H1 (cell line): ENCODE results near the gene NKAPD1. TPM values are rescaled to one million over a fixed set of nuclear protein-coding genes. Genes with fewer than 3 reads are reported as not detected.

Experiments
- CTCF ChIA-PET: fragments of 300-600 bp; sonication (Branson Sonifier 250); formaldehyde crosslinking; loops from one replicate; lab custom pipeline; 2021; ENCODE audit not compliant: partially characterized antibody; lab: Charles Lee
- POLR2A ChIA-PET: fragments of 300-600 bp; sonication (Branson Sonifier 250); formaldehyde crosslinking; loops from one replicate; lab custom pipeline; 2021; ENCODE audit warnings: inconsistent platforms; ENCODE audit not compliant: partially characterized antibody; lab: Charles Lee
- DNase-seq, 2 experiments: peaks; one replicate each; pipeline versions ENCODE4 v3.0.0 to v3.0.0-alpha.2; 2010 to 2022; ENCODE audit warnings: low spot score in 2 of 2, low read depth in 1 of 2, mixed read lengths in 1 of 2
- FAIRE-seq: peaks from 2 replicates; lab custom pipeline; 2011; peaks lifted over from hg19 to GRCh38; lab: Jason Lieb, UNC
- H2AFZ ChIP-seq: 2 replicates; pipeline ENCODE4 v1.8.1; 2012; ENCODE audit warnings: low read length, inconsistent platforms
- H2AK5ac ChIP-seq: 2 replicates; pipeline ENCODE4 v1.6.1; 2013; ENCODE audit warnings: low read depth, low read length
- H2BK120ac ChIP-seq: replicated peaks from 2 replicates; pipeline ENCODE3; 2013; ENCODE audit warnings: low read depth, low read length, inconsistent platforms
- H2BK12ac ChIP-seq: 2 replicates; pipeline ENCODE4 v1.6.1; 2013; ENCODE audit warnings: low read depth, low read length
- H2BK15ac ChIP-seq: 2 replicates; pipeline ENCODE4 v1.6.1; 2013; ENCODE audit warnings: low read length
- H2BK20ac ChIP-seq: 2 replicates; pipeline ENCODE4 v1.6.1; 2013; ENCODE audit warnings: low read length
- H2BK5ac ChIP-seq: 2 replicates; pipeline ENCODE4 v1.6.1; 2013; ENCODE audit warnings: low read depth, low read length
- H3K14ac ChIP-seq: 2 replicates; pipeline ENCODE4 v1.6.1; 2013; ENCODE audit warnings: inconsistent platforms; ENCODE audit not compliant: insufficient read length
- H3K18ac ChIP-seq: 2 replicates; pipeline ENCODE4 v1.6.1; 2013; ENCODE audit warnings: low read length; ENCODE audit errors: extremely low read depth
- H3K23ac ChIP-seq: 2 replicates; pipeline ENCODE4 v1.6.1; 2013; ENCODE audit warnings: inconsistent platforms; ENCODE audit not compliant: insufficient read length
- H3K23me2 ChIP-seq: 2 replicates; pipeline ENCODE4 v1.6.1; 2013; ENCODE audit warnings: low read depth, low read length
- H3K27ac ChIP-seq: 2 replicates; pipeline ENCODE4 v1.6.1; 2011; ENCODE audit warnings: low read depth, low read length, inconsistent platforms
- H3K27me3 ChIP-seq, 4 experiments: replicated peaks in 1 of 4; 1 replicate in 1 of 4; 2 replicates in 3 of 4; pipeline versions ENCODE4 v1.6.1 to v1.8.1; 2011 to 2013; ENCODE audit warnings: low read length in 3 of 4, mild to moderate bottlenecking in 3 of 4, inconsistent platforms in 2 of 4, mixed read lengths in 2 of 4, moderate library complexity in 1 of 4; ENCODE audit not compliant: control insufficient read depth in 3 of 4, insufficient read depth in 3 of 4; ENCODE audit errors: extremely low read depth in 1 of 4
- H3K36me3 ChIP-seq, 4 experiments: 2 replicates each; pipeline versions ENCODE4 v1.6.1 to v1.8.1; 2011 to 2013; ENCODE audit warnings: mild to moderate bottlenecking in 4 of 4, low read length in 3 of 4, moderate library complexity in 2 of 4, control low read depth in 1 of 4, inconsistent platforms in 1 of 4; ENCODE audit not compliant: insufficient read depth in 4 of 4, control insufficient read depth in 2 of 4
- H3K4ac ChIP-seq: replicated peaks from 2 replicates; pipeline ENCODE3; 2013; ENCODE audit warnings: low read length, low read depth, mixed read lengths, inconsistent platforms; ENCODE audit not compliant: insufficient read length
- H3K4me1 ChIP-seq, 4 experiments: replicated peaks in 1 of 4; 1 replicate in 1 of 4; 2 replicates in 3 of 4; pipeline versions ENCODE4 v1.6.1 to v1.8.1; 2011 to 2013; ENCODE audit warnings: low read length in 3 of 4, inconsistent platforms in 2 of 4, mixed read lengths in 1 of 4; ENCODE audit not compliant: insufficient read depth in 4 of 4, control insufficient read depth in 3 of 4
- H3K4me2 ChIP-seq, 2 experiments: 2 replicates each; pipeline versions ENCODE4 v1.6.1 to v1.8.1; 2011 to 2013; ENCODE audit warnings: low read depth in 2 of 2, low read length in 2 of 2, control low read depth in 1 of 2, inconsistent platforms in 1 of 2, mild to moderate bottlenecking in 1 of 2; ENCODE audit not compliant: insufficient read depth in 1 of 2
- H3K4me3 ChIP-seq, 4 experiments: fragments of 200-600, 300-600 bp in 1 of 4; sonication (generic), shearing (Covaris generic), sonication (Bioruptor Twin) in 1 of 4; 2 replicates each; pipeline versions ENCODE4 v1.5.1 to v1.8.1; 2011 to 2016; ENCODE audit warnings: low read length in 4 of 4, low read depth in 3 of 4, control low read depth in 2 of 4, inconsistent platforms in 2 of 4, mild to moderate bottlenecking in 2 of 4, mixed read lengths in 1 of 4, moderate library complexity in 1 of 4; ENCODE audit not compliant: insufficient read depth in 2 of 4; ENCODE audit errors: extremely low read depth in 1 of 4
- H3K56ac ChIP-seq: replicated peaks from 2 replicates; pipeline ENCODE3; 2013; ENCODE audit warnings: low read depth, mild to moderate bottlenecking, mixed read lengths, low read length, inconsistent platforms; ENCODE audit not compliant: insufficient read length
- H3K79me1 ChIP-seq: 2 replicates; pipeline ENCODE4 v1.6.1; 2013; ENCODE audit warnings: low read depth, low read length, control low read depth
- H3K79me2 ChIP-seq, 2 experiments: 2 replicates each; pipeline versions ENCODE4 v1.6.1 to v1.8.1; 2012 to 2013; ENCODE audit warnings: low read length in 2 of 2, mild to moderate bottlenecking in 2 of 2, inconsistent platforms in 1 of 2; ENCODE audit not compliant: insufficient read depth in 2 of 2, control insufficient read depth in 1 of 2
- H3K9ac ChIP-seq, 4 experiments: replicated peaks in 1 of 4; 1 replicate in 1 of 4; 2 replicates in 3 of 4; pipeline versions ENCODE4 v1.6.1 to v1.8.1; 2011 to 2013; ENCODE audit warnings: low read depth in 3 of 4, low read length in 3 of 4, control low read depth in 2 of 4, mild to moderate bottlenecking in 2 of 4, moderate library complexity in 2 of 4, inconsistent platforms in 1 of 4; ENCODE audit errors: extremely low read depth in 1 of 4
- H3K9me3 ChIP-seq, 2 experiments: 2 replicates each; pipeline versions ENCODE4 v1.6.1 to v1.8.1; 2012 to 2013; ENCODE audit warnings: mild to moderate bottlenecking in 2 of 2, moderate library complexity in 2 of 2, control low read depth in 1 of 2, inconsistent platforms in 1 of 2, low read depth in 1 of 2, low read length in 1 of 2, mixed read lengths in 1 of 2; ENCODE audit not compliant: insufficient read depth in 2 of 2
- H4K20me1 ChIP-seq, 2 experiments: replicated peaks in 1 of 2; 2 replicates each; pipeline versions ENCODE3 to v1.8.1; 2011 to 2013; ENCODE audit warnings: inconsistent platforms in 2 of 2, low read length in 2 of 2, mild to moderate bottlenecking in 1 of 2; ENCODE audit not compliant: insufficient read depth in 2 of 2, control insufficient read depth in 1 of 2
- H4K5ac ChIP-seq: 2 replicates; pipeline ENCODE4 v1.6.1; 2013; ENCODE audit warnings: low read length, low read depth, mixed read lengths, inconsistent platforms; ENCODE audit not compliant: insufficient read length
- H4K8ac ChIP-seq: 2 replicates; pipeline ENCODE4 v1.8.0; 2013; ENCODE audit warnings: mild to moderate bottlenecking, moderate library complexity, low read length, inconsistent platforms; ENCODE audit not compliant: insufficient read depth; ENCODE audit errors: extremely low read depth
- H4K91ac ChIP-seq: replicated peaks from 2 replicates; pipeline ENCODE3; 2013; ENCODE audit warnings: low read length, mixed read lengths, inconsistent platforms; ENCODE audit not compliant: insufficient read length
- EGR1 ChIP-seq: IDR thresholded peaks from 2 replicates; pipeline ENCODE4 v1.6.1; 2011; ENCODE audit warnings: low read depth, low read length, borderline replicate concordance
- SAP30 ChIP-seq: fragments of 300-600 bp; sonication (generic); IDR thresholded peaks from 2 replicates; pipeline ENCODE4 v1.7.1; 2012; ENCODE audit warnings: low read length, moderate library complexity, mild to moderate bottlenecking, inconsistent platforms; ENCODE audit not compliant: insufficient read depth, insufficient replicate concordance
- SIRT6 ChIP-seq: IDR thresholded peaks from one replicate; pipeline ENCODE4 v1.7.1; 2012; ENCODE audit warnings: low read length, inconsistent platforms
- WGBS, 2 experiments: shearing (Covaris generic) in 1 of 2; methylation state at CpG; one replicate each; pipeline versions ENCODE4 v1.1.6 to v1.1.7; 2013 to 2015; ENCODE audit warnings: low lambda C conversion rate in 2 of 2, mixed read lengths in 2 of 2, inconsistent platforms in 1 of 2, low coverage in 1 of 2, missing lambda C conversion rate in 1 of 2; ENCODE audit not compliant: insufficient replicate concordance in 2 of 2, insufficient coverage in 1 of 2, insufficient read length in 1 of 2; ENCODE audit errors: extremely low coverage in 1 of 2, missing lambda C conversion rate in 1 of 2; 5-methylcytosine and 5-hydroxymethylcytosine counted together
- polyA plus RNA-seq, 7 experiments: library from polyadenylated mRNA; depleted of rRNA in 3 of 7; stranded (reverse) in 5 of 7; unstranded in 2 of 7; fragments of >200 nt in 5 of 7; fragments of 200-250 nt in 2 of 7; gene quantifications; 1 replicate in 5 of 7; 2 replicates in 1 of 7; 4 replicates in 1 of 7; pipeline versions ENCODE4 v1.2.1 to v1.2.3, GENCODE V29; 2011 to 2013; ENCODE audit warnings: missing spikeins in 2 of 7, mixed read lengths in 2 of 7
- total RNA-seq: library from RNA; stranded (reverse); fragmentation: NEBNext Ultra II Directional; extraction: Animal tissue kit (Norgen Biotek cat#: 25700); gene quantifications from 2 replicates; pipeline ENCODE4 v1.2.1, GENCODE V29; 2021

NKAPD1 gene
- total and polyA plus RNA-seq, 2 of the 8 experiments (the other 6 are each of a cell fraction or from before 2014, with no cell fraction given): 6.7 to 16.7 TPM

DNA sequence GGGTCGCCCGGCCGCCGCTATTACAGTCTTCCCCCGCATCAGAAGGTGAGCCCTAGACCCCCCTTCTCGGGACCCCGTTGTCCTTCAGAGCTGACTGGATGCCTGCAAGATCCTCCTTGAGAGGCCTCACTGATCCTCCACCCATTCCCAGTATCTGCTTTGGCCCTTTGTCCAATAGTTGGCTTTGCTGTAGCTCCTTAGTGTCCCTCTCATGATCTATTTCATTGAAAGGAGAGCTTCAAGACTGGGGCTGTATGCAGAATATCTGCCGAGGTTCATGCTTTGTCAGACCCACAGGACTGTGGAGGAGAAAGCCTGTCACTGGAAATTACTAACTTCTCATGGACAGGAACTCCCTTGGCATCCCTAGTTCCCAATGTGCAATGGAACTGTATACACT lies 48.4 kb upstream of the NKAPD1 start:
- Histone ChIP-seq H3K79me1 (no peaks in the 10 kb centered on the region), H3K23me2 (peaks cover 10% of the 10 kb centered on the region), H2BK5ac (peak overlapping the region; percentile 95; the same call in 1 of the 2 replicates), H2BK12ac (no peak overlapping the region), H3K27me3 (no peaks in the 10 kb centered on the region), H2AK5ac (no peak overlapping the region), H3K4ac (no peak overlapping the region), H4K91ac (no peak overlapping the region), H2BK120ac (no peak overlapping the region), H3K18ac (no peak overlapping the region), H3K9me3 (no peaks in the 10 kb centered on the region), H2BK15ac (no peak overlapping the region), H3K36me3 (peaks cover 13 to 27% (median 26%) of the 10 kb centered on the region in 4 experiments), H3K14ac (no peak overlapping the region), H3K27ac (peak overlapping the region; percentile 92; the same call in 1 of the 2 replicates), H3K56ac (peak overlapping the region; percentile 90), H3K4me3 (peak overlapping the region; percentile 78 to 97 (median 91)), H3K4me1 (peaks cover 0 to 3% (median 1%) of the 10 kb centered on the region in 4 experiments; a peak in 1 of 7 replicates), H4K5ac (peak overlapping the region; percentile 66), H2AFZ (peak overlapping the region; percentile 20; the same call in 1 of the 2 replicates), H3K23ac (no peak overlapping the region), H3K79me2 (peaks cover 5 to 10% of the 10 kb centered on the region in 2 experiments), H2BK20ac (no peak overlapping the region), H3K4me2 (peak overlapping the region; percentile 70 to 82), H4K8ac (peak overlapping the region; percentile 87), H3K9ac (peak overlapping the region; percentile 74 to 93 (median 89)), H4K20me1 (peaks cover 0 to 2% of the 10 kb centered on the region in 2 experiments)
- FAIRE-seq (no peak), DNase-seq (no peak)
- ChIA-PET CTCF (interaction anchor here (1.1 to 1.6 kb wide), 3 partner anchors 21 to 88 kb away, joined by 3 to 8 read pairs (median 4); no protein-coding TSS in a partner anchor), POLR2A (interaction anchor here (1.1 to 1.3 kb wide), 4 partner anchors 19 to 61 kb away, joined by 3 to 4 read pairs (median 3); partner anchors contain the start of genes SDHD and TIMM8B)
- 3% methylated on average over 8 of the region's 8 CpGs; no CpG with 5 or more reads in 1 of the 2 experiments for WGBS, 2 experiments
- peak; percentile 6 for TF ChIP-seq SAP30
- TF ChIP-seq SIRT6: no peak
- TF ChIP-seq EGR1: no peak
